HCT116 (cell line): Measurements from ENCODE around the gene BCO2. TPM values are rescaled to one million over a fixed set of nuclear protein-coding genes. Genes with fewer than 3 reads are reported as not detected.
A peak's percentile ranks its signal among the peaks of the same experiment; 100 is the strongest.

Source experiments
- ATAC-seq: fragments of 200-7000 bp; cut with Tn5 transposase; 2 replicates; pipeline ENCODE4 v1.9.1; 2020; ENCODE audit warnings: mild to moderate bottlenecking, moderate library complexity
- BruUV-seq: library from RNA; stranded (reverse); fragments of 400-500 nt; replicated peaks from 2 replicates; lab custom pipeline; 2021; lab: Mats Ljungman, UMichigan
- CTCF ChIA-PET: fragments of 300-600 bp; sonication (Branson Sonifier 250); formaldehyde crosslinking; loops from one replicate; lab custom pipeline; 2021; ENCODE audit warnings: antibody characterized with exemption; lab: Charles Lee
- POLR2A ChIA-PET: fragments of 300-600, 350-600 bp; sonication (Branson Sonifier 250); formaldehyde crosslinking; loops from one replicate; lab custom pipeline; 2021; ENCODE audit warnings: antibody characterized with exemption; lab: Charles Lee
- RAD21 ChIA-PET, 2 experiments: fragments of 300-600 bp; sonication (Branson Sonifier 250); formaldehyde crosslinking; loops; one replicate each; lab custom pipeline; 2023; ENCODE audit warnings: low total read pairs in 2 of 2; ENCODE audit not compliant: uncharacterized antibody in 2 of 2, unreplicated experiment in 2 of 2, low non-redundant PET in 1 of 2; lab: Charles Lee
- DNase-seq: peaks from one replicate; pipeline ENCODE4 v3.0.0-alpha.2; 2010; ENCODE audit warnings: low read depth, low spot score
- H2AFZ ChIP-seq: fragments of 200-600 bp; shearing (Covaris generic), sonication (generic); 2 replicates; pipeline ENCODE4 v1.6.1; 2017; ENCODE audit warnings: low read depth, mixed run types, mixed read lengths, antibody characterized with exemption, low read length; ENCODE audit not compliant: poor library complexity, severe bottlenecking
- H3K27ac ChIP-seq: 2 replicates; pipeline ENCODE4 v1.5.1; 2012; ENCODE audit warnings: low read depth, low read length
- H3K27me3 ChIP-seq: fragments of 200-600 bp; sonication (generic); 2 replicates; pipeline ENCODE4 v1.6.1; 2016; ENCODE audit warnings: mixed run types, low read length, mixed read lengths; ENCODE audit not compliant: insufficient read depth
- H3K36me3 ChIP-seq, 2 experiments: fragments of 200-500 bp in 1 of 2; fragments of 200-600 bp in 1 of 2; sonication (Bioruptor generic) in 1 of 2; sonication (generic) in 1 of 2; 2 replicates each; pipeline versions ENCODE4 v1.5.1 to v1.6.1; 2014 to 2016; ENCODE audit warnings: low read length in 2 of 2, inconsistent platforms in 1 of 2, mixed read lengths in 1 of 2, mixed run types in 1 of 2; ENCODE audit not compliant: insufficient read depth in 2 of 2, control insufficient read depth in 1 of 2
- H3K4me1 ChIP-seq, 2 experiments: fragments of 200-600 bp in 1 of 2; sonication (generic) in 1 of 2; 2 replicates each; pipeline versions ENCODE4 v1.5.1 to v1.6.1; 2012 to 2017; ENCODE audit warnings: low read length in 2 of 2, inconsistent platforms in 1 of 2, mild to moderate bottlenecking in 1 of 2, mixed read lengths in 1 of 2, mixed run types in 1 of 2, moderate library complexity in 1 of 2; ENCODE audit not compliant: insufficient read depth in 2 of 2, control insufficient read depth in 1 of 2
- H3K4me2 ChIP-seq: fragments of 200-600 bp; sonication (generic); 2 replicates; pipeline ENCODE4 v1.6.1; 2017; ENCODE audit warnings: mixed run types, low read length, mixed read lengths
- H3K4me3 ChIP-seq, 2 experiments: fragments of 200-600 bp in 1 of 2; sonication (generic) in 1 of 2; replicated peaks in 1 of 2; 2 replicates each; pipeline ENCODE4 v1.5.1; 2011 to 2016; ENCODE audit warnings: low read length in 2 of 2, control low read depth in 1 of 2, low read depth in 1 of 2, mild to moderate bottlenecking in 1 of 2, mixed read lengths in 1 of 2, mixed run types in 1 of 2
- H3K79me2 ChIP-seq: fragments of 200-600 bp; sonication (generic); 2 replicates; pipeline ENCODE4 v1.6.1; 2017; ENCODE audit warnings: mild to moderate bottlenecking, mixed run types, low read length, moderate library complexity, mixed read lengths; ENCODE audit not compliant: insufficient read depth
- H3K9ac ChIP-seq: fragments of 200-600 bp; sonication (generic); 2 replicates; pipeline ENCODE4 v1.6.1; 2016; ENCODE audit warnings: low read length, mixed read lengths
- H3K9me2 ChIP-seq: fragments of 200-600 bp; sonication (generic), shearing (Covaris generic); 2 replicates; pipeline ENCODE4 v1.6.1; 2017; ENCODE audit warnings: mixed run types, mild to moderate bottlenecking, moderate library complexity; ENCODE audit not compliant: insufficient read depth
- H3K9me3 ChIP-seq, 2 experiments: fragments of 200-500 bp in 1 of 2; fragments of 200-600 bp in 1 of 2; sonication (Bioruptor generic) in 1 of 2; sonication (generic) in 1 of 2; 2 replicates each; pipeline ENCODE4 v1.6.1; 2014 to 2017; ENCODE audit warnings: low read length in 2 of 2, mixed read lengths in 2 of 2, inconsistent platforms in 1 of 2, low read depth in 1 of 2, mild to moderate bottlenecking in 1 of 2, mixed run types in 1 of 2, moderate library complexity in 1 of 2; ENCODE audit not compliant: control insufficient read depth in 1 of 2, insufficient read depth in 1 of 2
- H4K20me1 ChIP-seq: fragments of 200-600 bp; sonication (generic), shearing (Covaris generic); 2 replicates; pipeline ENCODE4 v1.6.1; 2017; ENCODE audit warnings: mixed run types, mild to moderate bottlenecking, moderate library complexity; ENCODE audit not compliant: insufficient read depth
- ATF3 ChIP-seq: IDR thresholded peaks from 2 replicates; pipeline ENCODE4 v1.6.1; 2012
- CEBPB ChIP-seq: IDR thresholded peaks from 2 replicates; pipeline ENCODE4 v1.6.1; 2012; ENCODE audit warnings: low read depth
- FOSL1 ChIP-seq: IDR thresholded peaks from 2 replicates; pipeline ENCODE4 v1.6.1; 2012; ENCODE audit warnings: low read depth
- MAX ChIP-seq: IDR thresholded peaks from 2 replicates; pipeline ENCODE4 v1.6.1; 2012
- POLR2AphosphoS5 ChIP-seq: IDR thresholded peaks from 2 replicates; pipeline ENCODE4 v1.6.1; 2011; ENCODE audit warnings: mild to moderate bottlenecking, low read depth, low read length, moderate library complexity
- RAD21 ChIP-seq: IDR thresholded peaks from 2 replicates; pipeline ENCODE4 v1.6.1; 2012; ENCODE audit warnings: low read depth, mild to moderate bottlenecking
- REST ChIP-seq: IDR thresholded peaks from 2 replicates; pipeline ENCODE4 v1.6.1; 2012; ENCODE audit warnings: low read depth
- YY1 ChIP-seq: IDR thresholded peaks from 2 replicates; pipeline ENCODE4 v1.6.1; 2011; ENCODE audit warnings: low read length, low read depth, moderate library complexity, mild to moderate bottlenecking; ENCODE audit not compliant: insufficient replicate concordance; ENCODE audit errors: extremely low read depth
- ZNF274 ChIP-seq: fragments of 200-500 bp; sonication (Bioruptor generic); IDR thresholded peaks from 2 replicates; pipeline ENCODE4 v1.6.1; 2014; ENCODE audit warnings: mild to moderate bottlenecking, low read depth, low read length, inconsistent platforms
- intact Hi-C: fragments of 100-400 bp; cut with micrococcal nuclease; formaldehyde crosslinking; loops from 2 replicates; pipeline ENCODE4 v1.10.0; 2022
- total RNA-seq: library from RNA; stranded (reverse); gene quantifications from one replicate; pipeline ENCODE4 v1.2.1, GENCODE V29; 2021; ENCODE audit not compliant: unreplicated experiment

BCO2 gene
- total RNA-seq, 1 experiment from 2014 or later = 4.0 TPM

GRCh38 chr11:112167145-112167544, 8.2 kb upstream of the BCO2 start, which contains the start of gene TEX12:
Gene TEX12, plus strand, starts transcription at chr11:112167372. Its CDS starts 1,897 bp downstream, at chr11:112169269.
- RAD21 ChIA-PET = no interaction called here
- H4K20me1 ChIP-seq = no peaks in the 10 kb centered on the region
- H3K4me1 ChIP-seq = peaks cover 11 to 34% of the 10 kb centered on the region in 2 experiments
- POLR2A ChIA-PET = no interaction called here
- H3K9me3 ChIP-seq = no peaks in the 10 kb centered on the region
- ATAC-seq = no peak
- no peaks in the 10 kb centered on the region for H3K36me3 ChIP-seq
- H3K27me3 ChIP-seq = no peaks in the 10 kb centered on the region
- peaks cover 18% of the 10 kb centered on the region for H3K79me2 ChIP-seq
- CTCF ChIA-PET = no interaction called here
- no peak for TF ChIP-seq POLR2AphosphoS5
- TF ChIP-seq YY1 = no peak
- TF ChIP-seq FOSL1 = no peak
- no peak for TF ChIP-seq RAD21
- no peak for TF ChIP-seq MAX
- TF ChIP-seq ATF3 = no peak
- no peak for TF ChIP-seq REST
- no peak for TF ChIP-seq ZNF274
- no peak for TF ChIP-seq CEBPB
- TF ChIP-seq, all 23 proteins: peak for 0
- BruUV-seq = no TSS peak
- Histone ChIP-seq H3K27ac (no peak within 1 kb of the TSS), H3K4me2 (no peak within 1 kb of the TSS; the same call in 1 of the 2 replicates), H3K9me2 (no peaks in the 10 kb centered on the region), H2AFZ (peak within 1 kb of the TSS; percentile 37), H3K4me3 (no peak within 1 kb of the TSS), H3K9ac (no peak within 1 kb of the TSS)
- intact Hi-C loops = no loop called here
- DNase-seq = no peak
